ENCODE data around the gene ARF3.

Gene ARF3

DNA sequence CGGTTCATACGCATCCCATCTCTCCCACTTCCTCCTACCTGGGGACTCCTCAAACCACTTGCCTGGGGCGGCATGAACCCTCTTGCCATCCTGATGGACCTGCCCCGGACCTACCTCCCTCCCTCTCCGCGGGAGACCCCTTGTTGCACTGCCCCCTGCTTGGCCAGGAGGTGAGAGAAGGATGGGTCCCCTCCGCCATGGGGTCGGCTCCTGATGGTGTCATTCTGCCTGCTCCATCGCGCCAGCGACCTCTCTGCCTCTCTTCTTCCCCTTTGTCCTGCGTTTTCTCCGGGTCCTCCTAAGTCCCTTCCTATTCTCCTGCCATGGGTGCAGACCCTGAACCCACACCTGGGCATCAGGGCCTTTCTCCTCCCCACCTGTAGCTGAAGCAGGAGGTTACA lies 24.5 kb upstream of the ARF3 start:
- no peak for DNase-seq (ENCODE audit: low read depth)

DNA sequence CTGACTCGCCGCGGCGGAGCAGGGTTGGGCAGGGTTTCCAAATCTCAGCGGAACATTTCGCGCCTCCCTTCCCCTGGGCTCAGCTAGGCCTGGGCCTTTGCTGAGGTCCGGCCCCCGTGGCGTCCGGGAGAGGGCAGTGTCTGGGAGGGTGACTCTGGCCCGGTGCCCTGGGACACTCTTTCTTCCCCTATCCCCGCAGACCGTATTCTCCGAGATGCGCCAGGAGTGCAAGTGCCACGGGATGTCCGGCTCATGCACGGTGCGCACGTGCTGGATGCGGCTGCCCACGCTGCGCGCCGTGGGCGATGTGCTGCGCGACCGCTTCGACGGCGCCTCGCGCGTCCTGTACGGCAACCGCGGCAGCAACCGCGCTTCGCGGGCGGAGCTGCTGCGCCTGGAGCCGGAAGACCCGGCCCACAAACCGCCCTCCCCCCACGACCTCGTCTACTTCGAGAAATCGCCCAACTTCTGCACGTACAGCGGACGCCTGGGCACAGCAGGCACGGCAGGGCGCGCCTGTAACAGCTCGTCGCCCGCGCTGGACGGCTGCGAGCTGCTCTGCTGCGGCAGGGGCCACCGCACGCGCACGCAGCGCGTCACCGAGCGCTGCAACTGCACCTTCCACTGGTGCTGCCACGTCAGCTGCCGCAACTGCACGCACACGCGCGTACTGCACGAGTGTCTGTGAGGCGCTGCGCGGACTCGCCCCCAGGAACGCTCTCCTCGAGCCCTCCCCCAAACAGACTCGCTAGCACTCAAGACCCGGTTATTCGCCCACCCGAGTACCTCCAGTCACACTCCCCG lies 23.9 kb upstream of the ARF3 start:
- DNase-seq (ENCODE audit: low read depth): no peak

DNA sequence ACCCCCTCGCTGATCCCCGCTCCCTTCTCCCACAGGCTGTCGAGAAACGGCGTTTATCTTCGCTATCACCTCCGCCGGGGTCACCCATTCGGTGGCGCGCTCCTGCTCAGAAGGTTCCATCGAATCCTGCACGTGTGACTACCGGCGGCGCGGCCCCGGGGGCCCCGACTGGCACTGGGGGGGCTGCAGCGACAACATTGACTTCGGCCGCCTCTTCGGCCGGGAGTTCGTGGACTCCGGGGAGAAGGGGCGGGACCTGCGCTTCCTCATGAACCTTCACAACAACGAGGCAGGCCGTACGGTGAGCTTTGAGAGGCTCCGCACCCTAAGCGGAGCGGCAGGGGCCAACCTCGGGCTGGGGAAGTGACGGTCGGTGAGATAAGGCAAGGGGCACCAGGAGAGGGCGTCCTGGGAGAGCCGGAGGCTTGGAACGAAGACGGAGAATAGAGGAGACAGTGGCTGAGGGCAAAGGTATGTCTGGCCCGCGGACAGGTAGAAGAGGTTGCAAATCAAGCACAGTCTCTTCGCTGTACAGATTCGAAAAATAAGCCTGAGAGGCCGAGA lies 23.2 kb upstream of the ARF3 start:
- DNase-seq (ENCODE audit: low read depth): no peak

DNA sequence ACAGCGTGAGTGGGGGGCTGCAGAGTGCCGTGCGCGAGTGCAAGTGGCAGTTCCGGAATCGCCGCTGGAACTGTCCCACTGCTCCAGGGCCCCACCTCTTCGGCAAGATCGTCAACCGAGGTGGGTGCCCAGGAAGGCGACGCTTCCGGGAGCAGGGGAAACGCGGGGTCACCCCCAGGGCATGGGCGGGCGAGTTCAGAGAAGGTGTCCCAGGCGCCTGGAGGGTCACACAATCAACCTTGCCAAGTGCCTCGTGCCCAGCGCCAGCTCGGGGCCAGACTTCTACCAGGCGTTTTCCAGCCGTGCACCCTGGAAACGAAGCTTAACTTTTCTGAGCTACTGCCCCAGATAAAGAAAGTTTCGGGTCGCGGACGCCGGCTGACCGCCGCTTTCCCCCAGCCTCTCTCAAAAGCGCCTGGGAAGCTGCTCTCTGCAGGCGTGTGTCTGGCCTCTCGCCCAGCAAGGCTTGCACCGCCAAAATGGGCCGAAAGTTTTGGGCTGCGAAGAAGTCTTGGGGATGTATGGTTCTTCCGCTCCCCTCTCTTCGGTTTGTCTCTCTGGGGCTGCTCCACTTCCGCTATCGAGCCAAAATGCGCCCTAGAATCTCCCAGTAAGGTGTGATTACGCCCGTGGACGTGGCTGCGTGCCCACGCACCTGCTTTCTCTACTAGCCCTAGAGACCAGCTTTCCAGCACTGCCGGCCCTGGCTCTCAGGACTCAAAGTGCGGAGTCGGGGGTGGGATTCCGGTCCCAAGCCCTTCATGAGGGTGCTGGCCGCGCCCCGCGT lies 22.5 kb upstream of the ARF3 start:
- no peak for DNase-seq (ENCODE audit: low read depth)

DNA sequence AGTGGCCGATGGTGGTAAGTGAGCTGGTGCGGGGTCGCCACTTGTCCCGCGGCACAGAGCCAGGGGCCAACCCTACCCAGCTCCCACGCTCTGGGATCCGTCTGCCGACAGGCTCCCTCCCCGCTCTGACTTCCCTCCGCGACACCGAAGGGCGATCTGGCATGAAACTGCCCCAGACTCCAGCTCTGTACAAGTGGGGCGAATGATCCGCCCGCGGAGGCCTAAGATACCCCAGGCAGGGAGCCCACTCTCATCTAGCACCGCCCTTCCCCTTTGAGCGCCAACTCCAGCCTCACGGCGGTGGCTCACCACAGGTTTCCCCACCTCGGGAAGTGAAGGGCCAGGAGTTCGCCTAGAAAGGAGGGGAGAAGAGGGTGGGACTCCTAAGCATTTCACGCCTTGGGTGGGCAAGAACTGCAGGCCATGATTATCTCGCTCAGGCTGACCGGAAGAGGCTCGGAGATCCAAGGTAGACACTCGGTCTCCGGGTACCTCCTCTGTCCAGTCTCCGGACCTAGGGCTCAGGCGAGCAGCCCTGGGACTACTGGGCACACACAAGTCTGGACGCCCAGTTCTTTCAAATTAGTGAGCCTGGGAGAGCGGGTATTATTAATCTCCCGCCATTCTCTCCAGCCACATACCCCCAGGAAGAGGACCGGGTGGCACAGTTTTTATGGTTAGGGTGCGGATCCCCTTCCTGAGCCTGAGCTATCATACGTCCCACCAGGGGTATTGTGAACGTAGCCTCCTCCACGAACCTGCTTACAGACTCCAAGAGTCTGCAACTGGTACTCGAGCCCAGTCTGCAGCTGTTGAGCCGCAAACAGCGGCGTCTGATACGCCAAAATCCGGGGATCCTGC lies 21.7 kb upstream of the ARF3 start:
- DNase-seq (ENCODE audit: low read depth): no peak

DNA sequence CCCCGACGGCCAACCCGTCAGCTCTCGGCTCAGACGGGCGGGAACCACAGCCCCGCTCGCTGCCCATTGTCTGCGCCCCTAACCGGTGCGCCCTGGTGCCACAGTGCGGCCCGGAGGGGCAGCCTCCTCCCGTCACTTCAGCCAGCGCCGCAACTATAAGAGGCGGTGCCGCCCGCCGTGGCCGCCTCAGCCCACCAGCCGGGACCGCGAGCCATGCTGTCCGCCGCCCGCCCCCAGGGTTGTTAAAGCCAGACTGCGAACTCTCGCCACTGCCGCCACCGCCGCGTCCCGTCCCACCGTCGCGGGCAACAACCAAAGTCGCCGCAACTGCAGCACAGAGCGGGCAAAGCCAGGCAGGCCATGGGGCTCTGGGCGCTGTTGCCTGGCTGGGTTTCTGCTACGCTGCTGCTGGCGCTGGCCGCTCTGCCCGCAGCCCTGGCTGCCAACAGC lies 21.0 kb upstream of the ARF3 start, which contains the start of gene WNT1:
Gene WNT1 (plus strand): TSS at position 32 of the 450 bp plus-strand sequence. CDS start 329 bp downstream, at position 361.
- no peak for DNase-seq (ENCODE audit: low read depth)

DNA sequence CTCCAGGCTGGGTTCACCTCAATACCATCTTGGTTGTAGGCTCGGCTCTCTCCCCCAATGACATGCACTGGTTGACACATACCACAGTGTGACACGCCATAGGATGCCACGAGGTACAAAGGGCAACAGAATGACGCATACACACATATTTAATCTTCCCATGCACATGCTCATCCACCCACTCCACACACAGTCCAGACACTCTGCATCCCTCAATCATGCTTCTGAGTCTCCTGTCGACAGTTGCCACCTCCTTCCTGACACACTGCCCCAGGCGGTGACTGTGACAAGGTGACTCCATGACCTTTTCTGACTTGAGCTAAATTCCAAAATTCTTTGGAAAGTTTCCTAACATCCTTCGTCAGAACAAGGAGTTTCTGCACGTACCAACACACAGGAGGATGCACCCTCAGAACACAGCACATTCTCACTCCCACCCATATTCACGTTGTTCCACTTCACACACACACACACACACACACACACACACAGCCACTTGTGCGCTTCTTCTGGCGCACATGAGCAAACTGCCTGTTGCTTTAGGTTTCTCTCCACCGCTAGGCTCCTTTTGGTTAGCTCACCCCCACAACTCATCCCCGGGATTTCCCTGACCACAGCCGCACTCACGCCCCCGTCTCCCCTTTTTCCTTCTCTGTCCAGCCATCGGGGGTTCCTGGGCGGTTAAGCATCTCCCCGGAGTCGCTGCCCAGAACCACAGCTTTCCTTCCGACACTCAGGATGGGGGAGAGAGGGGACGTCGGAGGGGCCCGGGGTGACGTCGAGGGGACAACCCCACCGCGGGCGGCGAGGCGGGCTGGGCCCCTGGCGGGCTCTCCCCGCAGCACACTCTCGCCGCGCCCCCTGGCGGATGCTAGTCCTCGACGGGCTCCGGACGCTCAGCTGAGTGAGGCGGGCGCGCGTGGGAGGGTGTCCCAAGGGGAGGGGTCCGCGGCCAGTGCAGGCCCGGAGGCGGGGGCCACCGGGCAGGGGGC lies 20.3 kb upstream of the ARF3 start:
- no peak for DNase-seq (ENCODE audit: low read depth)

DNA sequence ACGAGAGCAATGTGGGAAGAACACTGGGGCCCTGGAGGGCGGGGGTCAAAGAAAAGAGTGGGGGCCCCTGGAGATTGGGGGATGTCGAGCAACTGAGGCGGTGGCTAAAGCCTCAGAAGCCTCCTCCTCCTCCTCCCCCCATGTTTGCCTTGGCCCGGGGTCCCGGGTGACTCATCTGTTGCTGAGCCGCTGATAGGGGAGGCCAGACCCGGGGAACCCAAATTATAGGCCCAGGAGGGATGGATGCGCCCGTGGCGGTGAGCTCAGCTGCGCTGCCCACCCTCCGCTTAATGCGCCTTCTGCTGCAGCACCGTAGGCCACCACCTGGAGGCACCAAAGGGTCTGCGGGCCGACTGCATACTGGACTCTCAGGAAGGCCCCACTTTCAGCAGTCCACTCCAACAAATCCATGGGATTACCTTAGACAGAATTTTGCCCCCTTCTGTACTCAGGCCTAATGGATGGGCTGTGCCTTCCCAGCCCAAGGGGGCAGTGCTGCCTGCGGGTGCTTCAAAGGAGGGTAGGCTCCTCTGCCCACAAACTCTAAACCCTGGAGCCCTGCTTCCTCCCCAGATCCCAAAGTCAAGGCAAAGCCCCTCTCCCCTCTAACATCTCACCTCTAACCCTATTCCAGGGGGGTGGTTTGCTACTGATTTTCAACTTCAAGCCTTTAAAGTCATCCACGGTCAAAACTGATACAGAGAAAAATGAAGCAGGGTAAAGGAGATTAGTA lies 16.8 kb upstream of the ARF3 start:
- peak; percentile 52 for DNase-seq (ENCODE audit: low read depth)

DNA sequence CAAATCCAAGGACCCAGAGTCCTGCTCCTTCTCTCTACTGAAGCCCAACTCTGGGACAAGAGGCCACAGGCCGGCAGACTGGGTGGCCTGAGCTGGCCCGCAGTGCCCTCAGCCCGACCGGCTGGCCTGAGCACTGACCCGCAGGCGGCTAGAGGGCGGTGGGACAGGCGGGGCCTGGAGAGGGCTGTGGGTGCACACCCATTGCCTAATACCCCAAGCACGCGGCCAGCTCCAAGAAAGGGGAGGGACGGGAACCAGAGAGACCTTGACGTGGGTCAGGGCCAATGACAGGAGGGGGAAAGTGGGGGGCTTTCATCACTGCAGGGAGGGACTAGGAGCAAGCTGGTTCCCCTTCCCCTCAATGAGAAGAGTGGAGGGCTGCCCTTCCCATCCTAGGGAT lies 16.2 kb upstream of the ARF3 start:
- DNase-seq (ENCODE audit: low read depth): no peak

DNA sequence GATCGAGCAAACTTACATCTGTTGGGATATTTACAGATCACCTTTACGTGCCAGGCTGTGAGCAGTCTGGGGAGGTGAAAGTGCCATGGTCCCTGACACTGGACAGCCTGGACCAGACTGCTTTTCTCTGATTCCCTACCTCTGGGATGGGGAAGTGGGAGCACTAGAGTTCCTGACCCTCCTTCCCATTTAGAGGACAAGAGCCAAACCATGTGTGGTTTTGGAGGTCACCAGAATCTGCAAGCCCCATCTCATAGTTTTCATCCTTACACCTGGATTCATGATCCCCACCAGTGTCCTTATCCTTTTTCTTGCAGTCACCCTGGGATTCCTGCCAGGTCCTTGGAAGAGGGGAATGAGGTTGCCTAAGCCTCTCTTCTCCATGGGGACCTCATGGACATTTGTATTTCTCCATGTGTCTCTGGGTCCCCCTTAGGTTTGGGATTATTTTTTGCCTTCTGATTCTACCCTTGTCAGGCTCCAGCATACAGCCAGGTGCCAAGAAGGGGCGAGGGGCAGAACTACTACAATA lies 15.7 kb upstream of the ARF3 start:
- no peak for DNase-seq (ENCODE audit: low read depth)

DNA sequence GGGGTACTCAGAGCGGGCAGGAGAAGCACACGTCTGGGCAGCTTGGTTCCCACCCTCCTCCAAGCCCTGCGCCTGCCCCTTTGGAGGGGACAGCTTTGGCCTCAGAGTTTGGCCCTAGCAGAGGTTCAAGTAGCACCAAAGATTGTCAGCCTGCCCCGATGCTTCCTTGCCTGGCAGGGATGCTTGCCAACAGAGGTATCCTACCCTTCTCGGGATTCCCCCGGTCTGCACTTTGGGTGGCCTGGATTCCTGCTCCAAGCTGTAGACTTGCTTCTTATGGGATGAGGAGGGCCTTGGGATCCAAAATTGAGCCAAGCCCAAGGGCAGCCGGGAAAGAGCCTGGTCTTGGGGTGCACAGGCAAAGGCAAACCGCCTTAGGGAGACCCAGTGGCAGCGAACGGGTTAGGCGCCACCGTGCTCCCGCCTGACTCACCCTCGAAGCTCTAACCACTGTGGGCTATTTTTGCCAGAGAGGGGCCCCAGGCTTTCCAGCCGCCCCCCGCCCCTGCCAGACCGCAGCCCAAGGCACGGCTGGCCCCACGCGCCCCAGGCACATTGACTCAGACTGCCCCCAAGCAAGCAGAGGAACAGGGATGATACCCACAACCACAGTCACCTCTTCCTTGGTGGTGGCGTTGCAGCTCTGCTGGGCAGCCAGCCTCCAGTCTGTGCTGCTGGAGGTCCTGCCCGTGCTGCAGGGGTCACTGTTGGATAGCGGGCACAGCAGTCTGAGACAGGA lies 15.1 kb upstream of the ARF3 start:
- peak; percentile 38 for DNase-seq (ENCODE audit: low read depth)

DNA sequence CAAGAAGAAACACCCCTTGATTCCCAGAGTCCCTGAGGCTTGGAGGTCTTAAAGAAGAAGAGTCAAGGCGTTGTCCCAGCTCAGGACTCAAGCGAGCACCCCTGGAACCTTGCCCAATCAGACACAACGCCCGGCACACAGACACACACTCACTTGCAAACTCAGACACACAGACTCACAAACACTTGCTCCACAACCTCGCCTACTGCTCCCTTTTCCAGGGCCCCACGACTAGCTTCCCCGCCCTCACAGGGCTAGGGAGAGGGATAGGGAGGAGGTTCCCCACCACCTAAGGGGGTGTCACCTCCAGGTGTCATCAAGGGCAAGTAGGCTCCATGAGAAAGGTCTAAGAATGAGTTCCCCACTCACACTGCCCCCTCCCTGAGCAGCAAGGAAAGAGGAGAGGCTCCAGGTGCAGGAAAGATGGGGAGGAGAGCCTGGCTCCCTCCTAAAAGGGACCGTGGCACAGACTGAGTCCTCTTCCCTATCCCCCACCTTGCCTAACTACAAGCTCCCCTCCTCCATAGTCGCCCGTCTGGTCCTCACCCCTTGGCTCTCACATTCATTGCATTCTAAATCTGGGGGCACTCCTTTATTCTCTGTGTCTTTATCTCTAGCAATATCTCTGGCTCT lies 13.5 kb upstream of the ARF3 start:
- no peak for DNase-seq (ENCODE audit: low read depth)

DNA sequence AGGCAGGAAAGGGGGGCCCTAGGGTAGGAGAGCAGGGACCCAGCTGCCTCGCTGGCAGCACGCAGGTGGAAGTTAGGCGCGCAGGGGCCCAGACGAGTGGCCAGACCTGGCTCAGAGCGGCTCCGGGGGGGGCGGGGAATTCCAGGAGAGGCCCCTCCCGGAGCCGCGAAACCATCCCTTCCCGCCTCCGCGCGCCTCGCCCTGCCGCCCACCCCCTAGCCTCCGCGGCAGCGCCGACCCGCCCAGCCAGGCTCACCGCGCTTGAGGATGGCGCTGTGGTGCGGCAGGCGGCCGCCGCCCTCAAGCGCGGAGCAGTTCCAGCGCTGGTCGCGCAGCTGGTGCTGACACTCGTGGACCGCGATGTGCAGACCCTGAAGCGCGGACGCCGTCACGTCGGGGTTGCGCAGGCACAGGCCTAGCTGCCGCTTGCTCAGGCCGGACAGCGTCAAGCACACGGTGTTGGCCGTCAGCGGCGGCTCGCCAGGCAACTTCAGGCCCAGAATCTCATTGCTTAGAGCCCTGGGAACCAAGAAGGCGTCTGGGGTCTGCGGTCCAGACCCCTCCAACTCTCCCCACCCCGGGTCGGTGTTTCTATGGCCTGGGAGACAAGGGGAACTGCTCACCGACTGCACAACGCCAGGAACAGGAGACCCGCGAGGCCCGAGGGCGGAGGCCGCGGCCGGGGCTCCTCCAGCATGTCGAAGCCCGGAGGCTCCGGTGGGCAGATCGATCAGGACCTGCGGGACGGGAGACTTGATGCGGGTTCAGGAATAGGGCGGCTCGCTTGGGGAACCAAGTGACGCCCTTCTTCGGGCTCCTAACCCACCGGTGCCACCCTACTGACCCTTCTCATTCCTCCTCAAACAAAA lies 12.8 kb upstream of the ARF3 start:
- no peak for DNase-seq (ENCODE audit: low read depth)

DNA sequence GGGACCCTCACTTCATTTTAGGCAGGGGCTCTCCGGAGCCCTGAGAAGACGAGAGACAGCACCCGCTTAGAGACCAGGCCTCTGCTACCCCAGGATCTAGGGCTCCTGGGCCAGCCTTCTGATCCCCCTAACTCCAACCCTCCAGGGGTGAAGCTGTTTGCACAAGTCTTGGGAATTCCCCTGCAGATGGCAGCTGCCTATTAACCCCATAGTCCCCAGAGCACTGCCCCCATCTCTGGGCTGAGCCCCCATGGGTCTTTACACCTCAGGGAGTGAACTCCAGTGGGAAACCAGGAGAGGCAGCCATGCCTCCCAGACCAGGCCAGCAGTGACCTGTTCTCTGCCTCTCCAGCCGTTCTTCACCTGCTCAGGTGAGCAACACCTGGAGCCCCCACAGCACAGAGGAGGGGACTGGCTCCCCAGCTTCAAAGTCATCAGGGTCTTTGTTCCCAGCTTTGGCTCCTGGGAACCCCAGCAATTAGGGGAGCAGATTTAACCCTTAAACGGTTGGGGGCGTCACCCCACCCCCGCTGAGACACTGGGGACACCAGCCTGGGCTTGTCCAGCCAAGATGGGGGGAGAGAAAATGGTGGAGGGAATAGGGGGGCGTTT lies 12.0 kb upstream of the ARF3 start:
- DNase-seq (ENCODE audit: low read depth): no peak

DNA sequence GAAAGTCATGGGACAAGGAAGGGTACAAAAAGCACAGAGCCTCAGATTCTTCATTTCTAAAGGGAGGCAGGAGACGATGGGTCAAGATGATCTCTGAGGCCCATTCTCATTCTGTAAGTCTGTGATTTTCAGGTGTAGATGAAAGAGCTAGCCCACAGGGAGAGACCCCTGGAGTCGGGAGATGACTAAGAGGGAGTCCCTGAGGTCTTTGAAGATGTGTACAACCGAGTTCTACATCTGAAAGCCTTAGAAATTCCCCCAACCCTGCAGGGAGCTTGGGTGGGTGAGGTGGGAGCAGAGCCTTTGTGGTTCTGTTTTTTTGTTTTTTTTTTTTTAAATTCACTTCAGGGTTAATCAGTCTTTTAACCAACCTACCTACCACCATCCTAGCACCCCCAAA lies 11.2 kb upstream of the ARF3 start:
- DNase-seq (ENCODE audit: low read depth): no peak

DNA sequence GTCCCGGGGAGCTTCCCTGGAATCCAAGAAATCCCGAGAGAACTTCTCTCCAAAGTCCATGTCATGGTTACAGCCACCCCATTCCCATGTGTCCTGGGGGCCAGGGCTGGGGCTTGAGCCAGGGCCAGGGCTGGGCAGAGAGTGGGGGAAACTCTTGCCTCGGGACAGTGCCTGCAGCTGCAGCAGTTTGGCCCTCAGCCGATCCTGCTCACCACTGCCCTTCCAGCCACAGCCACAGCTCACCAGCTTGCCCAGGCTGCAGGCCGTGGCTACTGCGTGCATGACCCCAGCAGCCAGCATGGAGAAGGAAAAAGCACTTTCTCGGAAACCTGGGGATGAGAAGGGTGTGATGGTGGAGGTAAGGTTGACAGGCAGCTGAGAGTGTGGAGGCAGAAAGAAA lies 10.7 kb upstream of the ARF3 start:
- no peak for DNase-seq (ENCODE audit: low read depth)

Measured in amniotic epithelial cell (primary cell).